Esophagus (tissue), 2 donors: ENCODE results near the gene SP140L. TPM values are rescaled to one million over a fixed set of nuclear protein-coding genes. Genes with fewer than 3 reads are reported as not detected.
"Not testable (repeated sequence)": the region's sequence is repeated elsewhere in the genome, so short reads cannot be mapped to it uniquely, and the experiment has no call there.

Experiments
- H3K27ac ChIP-seq, 2 donors: one replicate each; pipeline ENCODE4 v1.5.1; 2013; ENCODE audit warnings: low read depth in 2 of 2, mild to moderate bottlenecking in 2 of 2, inconsistent platforms in 1 of 2, low read length in 1 of 2, moderate library complexity in 1 of 2
- H3K27me3 ChIP-seq, 2 donors: one replicate each; pipeline ENCODE4 v1.6.1; 2013; ENCODE audit warnings: low read length in 2 of 2, control low read depth in 1 of 2, mild to moderate bottlenecking in 1 of 2; ENCODE audit not compliant: insufficient read depth in 2 of 2, control insufficient read depth in 1 of 2
- H3K36me3 ChIP-seq, 2 donors: one replicate each; pipeline ENCODE4 v1.6.1; 2013; ENCODE audit warnings: low read length in 1 of 2; ENCODE audit not compliant: control insufficient read depth in 2 of 2, insufficient read depth in 2 of 2
- H3K4me1 ChIP-seq, 2 donors: one replicate each; pipeline ENCODE4 v1.6.1; 2013; ENCODE audit warnings: low read length in 1 of 2; ENCODE audit not compliant: control insufficient read depth in 2 of 2, insufficient read depth in 2 of 2
- H3K4me3 ChIP-seq, 2 donors: one replicate each; pipeline ENCODE4 v1.5.1; 2013; ENCODE audit warnings: low read length in 2 of 2, mild to moderate bottlenecking in 2 of 2, low read depth in 1 of 2, moderate library complexity in 1 of 2
- H3K9me3 ChIP-seq, 2 donors: one replicate each; pipeline ENCODE4 v1.6.1; 2013; ENCODE audit warnings: mild to moderate bottlenecking in 2 of 2, low read depth in 1 of 2, low read length in 1 of 2, moderate library complexity in 1 of 2; ENCODE audit not compliant: control insufficient read depth in 2 of 2, insufficient read depth in 1 of 2
- WGBS, 2 donors: extraction: QIAGEN DNeasy Blood & Tissue Kit; methylation state at CpG; one replicate each; pipeline ENCODE4 v1.1.7; 2013; 5-methylcytosine and 5-hydroxymethylcytosine counted together
- polyA plus RNA-seq, 2 donors: library from polyadenylated mRNA; stranded (reverse); fragments of 200-250 nt; gene quantifications; one replicate each; pipeline ENCODE4 v1.2.3, GENCODE V29; 2013
- donor health status: healthy with polysubstance abuse.
- donor health status: Bipolar disorder and iron deficiency.

SP140L gene
- polyA plus RNA-seq, 2 donors, result 5.5 to 10.6 TPM

GRCh38 chr2:230356084-230356483 lies 29.1 kb downstream of the SP140L start:
- peaks cover 0 to 3% of the 10 kb centered on the region in 2 donors for H3K36me3 ChIP-seq
- H3K27ac ChIP-seq, result no peak overlapping the region
- H3K27me3 ChIP-seq, result no peaks in the 10 kb centered on the region
- H3K4me1 ChIP-seq, result no peaks in the 10 kb centered on the region
- H3K4me3 ChIP-seq, result no peak overlapping the region
- 83 to 91% methylated on average over 2 of the region's 2 CpGs for WGBS, 2 donors
- H3K9me3 ChIP-seq, result no peaks in the 10 kb centered on the region

GRCh38 chr2:230358305-230358704 lies 31.3 kb downstream of the SP140L start:
- Histone ChIP-seq H3K4me1 (no peaks in the 10 kb centered on the region), H3K9me3 (no peaks in the 10 kb centered on the region), H3K4me3 (no peak overlapping the region), H3K27ac (no peak overlapping the region), H3K36me3 (peaks cover 3% of the 10 kb centered on the region in 2 donors), H3K27me3 (no peaks in the 10 kb centered on the region)
- 94 to 98% methylated on average over 1 of the region's 1 CpG for WGBS, 2 donors

GRCh38 chr2:230360028-230360427 lies 33.0 kb downstream of the SP140L start:
- Histone ChIP-seq H3K4me1 (no peaks in the 10 kb centered on the region), H3K4me3 (no peak overlapping the region), H3K36me3 (peaks cover 3% of the 10 kb centered on the region in 2 donors), H3K27ac (no peak overlapping the region), H3K27me3 (no peaks in the 10 kb centered on the region), H3K9me3 (no peaks in the 10 kb centered on the region)
- WGBS, 2 donors, result 47 to 51% methylated on average over 1 of the region's 1 CpG

- WGBS, 2 donors, result 31 to 44% methylated on average over 1 of the region's 1 CpG
- Histone ChIP-seq H3K27ac (no peak overlapping the region), H3K9me3 (no peaks in the 10 kb centered on the region), H3K4me1 (no peaks in the 10 kb centered on the region), H3K4me3 (no peak overlapping the region), H3K36me3 (peaks cover 3% of the 10 kb centered on the region in 2 donors), H3K27me3 (no peaks in the 10 kb centered on the region)
Observed at GRCh38 chr2:230362030-230362691, 35.2 kb downstream of the SP140L start.

GRCh38 chr2:230382108-230382507 lies 55.1 kb downstream of the SP140L start:
- Histone ChIP-seq H3K27ac (no peak overlapping the region), H3K4me1 (no peaks in the 10 kb centered on the region), H3K36me3 (peaks cover 3 to 5% of the 10 kb centered on the region in 2 donors), H3K9me3 (no peaks in the 10 kb centered on the region), H3K4me3 (no peak overlapping the region), H3K27me3 (no peaks in the 10 kb centered on the region)
- 96 to 100% methylated on average over 2 of the region's 2 CpGs for WGBS, 2 donors

GRCh38 chr2:230383453-230383852 lies 56.5 kb downstream of the SP140L start:
- H3K9me3 ChIP-seq, result no peaks in the 10 kb centered on the region
- no peak overlapping the region for H3K4me3 ChIP-seq
- H3K4me1 ChIP-seq, result no peaks in the 10 kb centered on the region
- no peaks in the 10 kb centered on the region for H3K27me3 ChIP-seq
- peaks cover 3 to 5% of the 10 kb centered on the region in 2 donors for H3K36me3 ChIP-seq
- WGBS, 2 donors, result 82 to 88% methylated on average over 5 of the region's 5 CpGs
- H3K27ac ChIP-seq, result no peak overlapping the region

- 91% methylated on average over 6 of the region's 6 CpGs for WGBS, 2 donors
- peaks cover 3 to 14% of the 10 kb centered on the region in 2 donors for H3K36me3 ChIP-seq
- H3K27ac ChIP-seq, result no peak overlapping the region
- H3K4me3 ChIP-seq, result no peak overlapping the region
- H3K9me3 ChIP-seq, result no peaks in the 10 kb centered on the region
- no peaks in the 10 kb centered on the region for H3K4me1 ChIP-seq
- H3K27me3 ChIP-seq, result no peaks in the 10 kb centered on the region
Observed at GRCh38 chr2:230384986-230385385, 58.0 kb downstream of the SP140L start.

GRCh38 chr2:230394301-230394700 lies 67.3 kb downstream of the SP140L start:
- peaks cover 0 to 5% of the 10 kb centered on the region in 2 donors for H3K9me3 ChIP-seq
- H3K27ac ChIP-seq, result no peak overlapping the region
- H3K36me3 ChIP-seq, result peaks cover 0 to 16% of the 10 kb centered on the region in 2 donors
- 88 to 94% methylated on average over 2 of the region's 2 CpGs for WGBS, 2 donors
- H3K4me3 ChIP-seq, result no peak overlapping the region
- no peaks in the 10 kb centered on the region for H3K4me1 ChIP-seq
- H3K27me3 ChIP-seq, result no peaks in the 10 kb centered on the region

- not testable (repeated sequence) for H3K4me3 ChIP-seq, H3K36me3 ChIP-seq, H3K4me1 ChIP-seq, H3K9me3 ChIP-seq, H3K27ac ChIP-seq, H3K27me3 ChIP-seq
- WGBS, 2 donors, result 93 to 95% methylated on average over 6 of the region's 6 CpGs
Observed at GRCh38 chr2:230398698-230399097, 71.7 kb downstream of the SP140L start.

- no peak overlapping the region for H3K27ac ChIP-seq
- WGBS, 2 donors, result 96% methylated on average over 7 of the region's 7 CpGs
- H3K36me3 ChIP-seq, result peaks cover 0 to 2% of the 10 kb centered on the region in 2 donors
Observed at GRCh38 chr2:230400041-230400440, 73.0 kb downstream of the SP140L start.

More at GRCh38 chr2:230400041-230400440, 73.0 kb downstream of the SP140L start:
- no peaks in the 10 kb centered on the region for H3K4me1 ChIP-seq
- H3K9me3 ChIP-seq, result peaks cover 0 to 5% of the 10 kb centered on the region in 2 donors
- H3K4me3 ChIP-seq, result no peak overlapping the region
- no peaks in the 10 kb centered on the region for H3K27me3 ChIP-seq
